Neuronal stem cell (in vitro differentiated cells): ENCODE results near the gene NADK2.

Source experiments
- DNase-seq: peaks from one replicate; pipeline ENCODE4 v3.0.0-alpha.2; 2013; ENCODE audit warnings: low spot score
- H2AFZ ChIP-seq: one replicate; pipeline ENCODE4 v1.6.1; 2013; ENCODE audit warnings: mild to moderate bottlenecking, low read length, inconsistent platforms
- H2AK5ac ChIP-seq: 2 replicates; pipeline ENCODE4 v1.6.1; 2013; ENCODE audit warnings: low read depth, mild to moderate bottlenecking, inconsistent platforms, low read length, moderate library complexity, mixed read lengths
- H2BK120ac ChIP-seq: 2 replicates; pipeline ENCODE4 v1.6.1; 2013; ENCODE audit warnings: low read depth, mild to moderate bottlenecking, inconsistent platforms, low read length, moderate library complexity, mixed read lengths
- H2BK12ac ChIP-seq: one replicate; pipeline ENCODE4 v1.6.1; 2013; ENCODE audit warnings: low read length, inconsistent platforms
- H2BK15ac ChIP-seq: 2 replicates; pipeline ENCODE4 v1.6.1; 2013; ENCODE audit warnings: mild to moderate bottlenecking, low read length, inconsistent platforms, mixed read lengths
- H2BK5ac ChIP-seq: one replicate; pipeline ENCODE4 v1.6.1; 2013; ENCODE audit warnings: inconsistent platforms, mild to moderate bottlenecking, low read length, moderate library complexity
- H3K14ac ChIP-seq: one replicate; pipeline ENCODE4 v1.6.1; 2013; ENCODE audit warnings: low read length, inconsistent platforms
- H3K18ac ChIP-seq: 2 replicates; pipeline ENCODE4 v1.6.1; 2013; ENCODE audit warnings: low read length, inconsistent platforms
- H3K23ac ChIP-seq: 2 replicates; pipeline ENCODE4 v1.6.1; 2013; ENCODE audit warnings: low read depth, mild to moderate bottlenecking, mixed read lengths, low read length, inconsistent platforms; ENCODE audit not compliant: poor library complexity
- H3K27ac ChIP-seq: replicated peaks from 3 replicates; pipeline ENCODE4 v1.5.1; 2013; ENCODE audit warnings: low read length, inconsistent platforms
- H3K27me3 ChIP-seq, 3 experiments: 2 replicates each; pipeline ENCODE4 v1.6.1; 2013; ENCODE audit warnings: low read length in 3 of 3, mild to moderate bottlenecking in 2 of 3, inconsistent platforms in 1 of 3, low read depth in 1 of 3, mixed read lengths in 1 of 3, moderate library complexity in 1 of 3; ENCODE audit not compliant: control insufficient read depth in 3 of 3, insufficient read depth in 3 of 3
- H3K36me3 ChIP-seq, 2 donors: replicated peaks in 1 of 2; 2 replicates each; pipeline ENCODE4 v1.6.1; 2013; ENCODE audit warnings: low read length in 2 of 2; ENCODE audit not compliant: control insufficient read depth in 2 of 2, insufficient read depth in 2 of 2
- H3K4ac ChIP-seq: 2 replicates; pipeline ENCODE4 v1.6.1; 2013; ENCODE audit warnings: inconsistent platforms, mild to moderate bottlenecking, low read length, moderate library complexity
- H3K4me1 ChIP-seq, 2 donors: 1 replicate in 1 of 2; 2 replicates in 1 of 2; pipeline ENCODE4 v1.6.1; 2013; ENCODE audit warnings: low read length in 2 of 2, low read depth in 1 of 2; ENCODE audit not compliant: control insufficient read depth in 2 of 2, insufficient read depth in 1 of 2
- H3K4me2 ChIP-seq: one replicate; pipeline ENCODE4 v1.6.1; 2013; ENCODE audit warnings: mild to moderate bottlenecking, low read length, inconsistent platforms; ENCODE audit not compliant: insufficient read depth, poor library complexity, severe bottlenecking
- H3K4me3 ChIP-seq, 2 donors: 2 replicates each; pipeline ENCODE4 v1.5.1; 2013; ENCODE audit warnings: low read length in 2 of 2, mild to moderate bottlenecking in 2 of 2, inconsistent platforms in 1 of 2, moderate library complexity in 1 of 2
- H3K79me1 ChIP-seq: one replicate; pipeline ENCODE4 v1.6.1; 2013; ENCODE audit warnings: low read depth, mild to moderate bottlenecking, inconsistent platforms, low read length, moderate library complexity
- H3K9ac ChIP-seq: one replicate; pipeline ENCODE4 v1.6.1; 2013; ENCODE audit warnings: mild to moderate bottlenecking, low read depth, low read length, inconsistent platforms; ENCODE audit not compliant: poor library complexity
- H3K9me3 ChIP-seq, 2 donors: replicated peaks in 1 of 2; 2 replicates each; pipeline versions ENCODE3 to v1.6.1; 2013; ENCODE audit warnings: low read length in 2 of 2, mild to moderate bottlenecking in 2 of 2, inconsistent platforms in 1 of 2, low read depth in 1 of 2, mixed read lengths in 1 of 2, moderate library complexity in 1 of 2; ENCODE audit not compliant: control insufficient read depth in 2 of 2, insufficient read depth in 1 of 2
- H4K8ac ChIP-seq: one replicate; pipeline ENCODE4 v1.6.1; 2013; ENCODE audit warnings: low read depth, mild to moderate bottlenecking, inconsistent platforms, low read length, moderate library complexity
- H4K91ac ChIP-seq: one replicate; pipeline ENCODE4 v1.6.1; 2013; ENCODE audit warnings: low read length, low read depth, mild to moderate bottlenecking, inconsistent platforms; ENCODE audit not compliant: poor library complexity
- WGBS, 2 donors: extraction: QIAGEN DNeasy Blood & Tissue Kit; methylation state at CpG; one replicate each; pipeline ENCODE4 v1.1.7; 2013; ENCODE audit warnings: missing lambda C conversion rate in 2 of 2, mixed read lengths in 1 of 2; ENCODE audit not compliant: insufficient read length in 2 of 2, insufficient replicate concordance in 1 of 2; ENCODE audit errors: extremely low coverage in 2 of 2; 5-methylcytosine and 5-hydroxymethylcytosine counted together

The NADK2 gene

GRCh38 chr5:36246036-36246800 is 4.5 kb upstream of the NADK2 start:
- Histone ChIP-seq H3K4me3 (no peak overlapping the region), H3K4ac (no peak overlapping the region)
- no CpG with 5 or more reads among the region's 10 CpGs for WGBS, 2 donors

GRCh38 chr5:36244076-36244475 is 2.4 kb upstream of the NADK2 start:
- H3K27me3 ChIP-seq = no peaks in the 10 kb centered on the region
- DNase-seq = no peak
- H3K27ac ChIP-seq = no peak overlapping the region
- H3K4me3 ChIP-seq = no peak overlapping the region
- WGBS, 2 donors = no CpG with 5 or more reads among the region's 3 CpGs
- H2AK5ac ChIP-seq = no peak overlapping the region
- H2BK5ac ChIP-seq = no peak overlapping the region
- no peak overlapping the region for H3K18ac ChIP-seq
- H2BK120ac ChIP-seq = no peak overlapping the region
- no peaks in the 10 kb centered on the region for H3K36me3 ChIP-seq
- no peak overlapping the region for H4K91ac ChIP-seq
- H2AFZ ChIP-seq = no peak overlapping the region
- H3K23ac ChIP-seq = no peak overlapping the region
- H3K79me1 ChIP-seq = no peaks in the 10 kb centered on the region
- H2BK12ac ChIP-seq = no peak overlapping the region
- no peak overlapping the region for H3K4ac ChIP-seq
- no peak overlapping the region for H2BK15ac ChIP-seq
- no peak overlapping the region for H3K4me2 ChIP-seq
- H3K14ac ChIP-seq = no peak overlapping the region
- peaks cover 1 to 10% of the 10 kb centered on the region in 2 donors for H3K4me1 ChIP-seq
- H3K9me3 ChIP-seq = peaks cover 5 to 12% of the 10 kb centered on the region in 2 donors
- no peak overlapping the region for H4K8ac ChIP-seq
- H3K9ac ChIP-seq = no peak overlapping the region

More at GRCh38 chr5:36246036-36246800, 4.5 kb upstream of the NADK2 start:
- Histone ChIP-seq H3K27ac (no peak overlapping the region), H4K8ac (no peak overlapping the region), H3K36me3 (no peaks in the 10 kb centered on the region), H3K18ac (no peak overlapping the region), H2BK120ac (no peak overlapping the region), H4K91ac (no peak overlapping the region), H2AK5ac (no peak overlapping the region), H3K9me3 (peaks cover 5 to 14% of the 10 kb centered on the region in 2 donors), H3K4me2 (no peak overlapping the region), H3K79me1 (no peaks in the 10 kb centered on the region), H2AFZ (no peak overlapping the region), H3K27me3 (no peaks in the 10 kb centered on the region), H2BK15ac (no peak overlapping the region), H3K23ac (no peak overlapping the region), H3K14ac (no peak overlapping the region), H3K4me1 (peaks cover 0 to 2% of the 10 kb centered on the region in 2 donors), H2BK5ac (no peak overlapping the region), H2BK12ac (no peak overlapping the region), H3K9ac (no peak overlapping the region)
- DNase-seq = no peak

- Histone ChIP-seq H2BK12ac (no peak overlapping the region), H3K79me1 (no peaks in the 10 kb centered on the region), H3K14ac (no peak overlapping the region), H3K9ac (no peak overlapping the region), H3K4me1 (peaks cover 1 to 11% of the 10 kb centered on the region in 2 donors), H3K4me3 (no peak overlapping the region), H3K23ac (no peak overlapping the region), H3K18ac (no peak overlapping the region), H2BK15ac (no peak overlapping the region), H3K27me3 (no peaks in the 10 kb centered on the region), H2BK120ac (no peak overlapping the region), H3K4me2 (no peak overlapping the region), H3K4ac (no peak overlapping the region), H3K27ac (no peak overlapping the region), H2BK5ac (no peak overlapping the region), H2AFZ (no peak overlapping the region), H3K9me3 (peaks cover 5 to 12% of the 10 kb centered on the region in 2 donors), H3K36me3 (no peaks in the 10 kb centered on the region), H4K91ac (no peak overlapping the region), H2AK5ac (no peak overlapping the region), H4K8ac (no peak overlapping the region)
- no peak for DNase-seq
- no CpG with 5 or more reads among the region's 1 CpG for WGBS, 2 donors
These were observed 1.9 kb upstream of the NADK2 start for GRCh38 chr5:36243653-36244052.

GRCh38 chr5:36242534-36243485 is 1.1 kb upstream of the NADK2 start:
- H3K18ac ChIP-seq = peak overlapping the region; percentile 98
- no peaks in the 10 kb centered on the region for H3K27me3 ChIP-seq
- no peak overlapping the region for H4K91ac ChIP-seq
- no CpG with 5 or more reads among the region's 24 CpGs for WGBS, 2 donors
- no peak overlapping the region for H3K23ac ChIP-seq
- H3K27ac ChIP-seq = peak overlapping the region; percentile 76
- no peak overlapping the region for H3K9ac ChIP-seq
- no peak overlapping the region for H2AK5ac ChIP-seq
- H4K8ac ChIP-seq = no peak overlapping the region
- no peaks in the 10 kb centered on the region for H3K36me3 ChIP-seq
- H3K9me3 ChIP-seq = peaks cover 5 to 12% of the 10 kb centered on the region in 2 donors
- H3K4me1 ChIP-seq = peaks cover 1 to 19% of the 10 kb centered on the region in 2 donors
- H2BK5ac ChIP-seq = no peak overlapping the region
- peak overlapping the region; percentile 4 for H3K4ac ChIP-seq
- H2AFZ ChIP-seq = peak overlapping the region; percentile 90
- H3K4me2 ChIP-seq = peak overlapping the region; percentile 55
- no peaks in the 10 kb centered on the region for H3K79me1 ChIP-seq
- H2BK12ac ChIP-seq = no peak overlapping the region
- no peak overlapping the region for H3K14ac ChIP-seq
- no peak overlapping the region for H2BK15ac ChIP-seq
- H3K4me3 ChIP-seq = peak overlapping the region; percentile 77 to 85
- no peak for DNase-seq
- H2BK120ac ChIP-seq = no peak overlapping the region
